H9 (cell line): ENCODE measurements around the gene PGF. TPM values are rescaled to one million over a fixed set of nuclear protein-coding genes. Genes with fewer than 3 reads are reported as not detected.
A peak's percentile ranks its signal among the peaks of the same experiment; 100 is the strongest.

Source experiments
- DNase-seq: peaks from one replicate; pipeline ENCODE4 v3.0.0-alpha.2; 2017
- H2AFZ ChIP-seq: one replicate; pipeline ENCODE4 v1.6.1; 2013; ENCODE audit warnings: mild to moderate bottlenecking, low read length, control low read depth, moderate library complexity
- H2AK5ac ChIP-seq: 2 replicates; pipeline ENCODE4 v1.6.1; 2013; ENCODE audit warnings: low read length, control low read depth, mixed read lengths; ENCODE audit not compliant: insufficient read length
- H2BK120ac ChIP-seq: one replicate; pipeline ENCODE4 v1.6.1; 2013; ENCODE audit warnings: low read depth, mild to moderate bottlenecking, low read length, control low read depth, inconsistent platforms; ENCODE audit not compliant: poor library complexity, severe bottlenecking
- H2BK12ac ChIP-seq: 2 replicates; pipeline ENCODE4 v1.6.1; 2013; ENCODE audit warnings: low read length, control low read depth, mixed read lengths, low read depth; ENCODE audit not compliant: insufficient read length
- H2BK15ac ChIP-seq: 2 replicates; pipeline ENCODE4 v1.6.1; 2013; ENCODE audit warnings: low read depth, low read length, control low read depth
- H2BK20ac ChIP-seq: one replicate; pipeline ENCODE4 v1.6.1; 2013; ENCODE audit warnings: low read depth, mild to moderate bottlenecking, low read length, control low read depth, inconsistent platforms; ENCODE audit not compliant: poor library complexity, severe bottlenecking
- H2BK5ac ChIP-seq: 2 replicates; pipeline ENCODE4 v1.6.1; 2013; ENCODE audit warnings: low read length, control low read depth, mixed read lengths; ENCODE audit not compliant: insufficient read length
- H3K14ac ChIP-seq: 2 replicates; pipeline ENCODE4 v1.6.1; 2013; ENCODE audit warnings: low read length, control low read depth; ENCODE audit not compliant: insufficient read depth
- H3K18ac ChIP-seq: 2 replicates; pipeline ENCODE4 v1.6.1; 2013; ENCODE audit warnings: low read depth, mild to moderate bottlenecking, mixed read lengths, low read length, control low read depth; ENCODE audit not compliant: insufficient read length
- H3K23ac ChIP-seq: 2 replicates; pipeline ENCODE4 v1.6.1; 2013; ENCODE audit warnings: low read length, control low read depth, mixed read lengths, low read depth; ENCODE audit not compliant: insufficient read length
- H3K23me2 ChIP-seq: 2 replicates; pipeline ENCODE4 v1.6.1; 2013; ENCODE audit warnings: low read depth, mild to moderate bottlenecking, mixed read lengths, low read length, control low read depth; ENCODE audit not compliant: insufficient read length, poor library complexity, severe bottlenecking
- H3K27ac ChIP-seq: 2 replicates; pipeline ENCODE4 v1.5.1; 2013; ENCODE audit warnings: low read length, control low read depth, mixed read lengths, low read depth; ENCODE audit not compliant: insufficient read length
- H3K27me3 ChIP-seq: 2 replicates; pipeline ENCODE4 v1.6.1; 2013; ENCODE audit warnings: low read length, control low read depth, inconsistent platforms; ENCODE audit not compliant: insufficient read depth
- H3K4ac ChIP-seq: 2 replicates; pipeline ENCODE4 v1.6.1; 2013; ENCODE audit warnings: low read depth, mild to moderate bottlenecking, control low read depth, inconsistent platforms, low read length, moderate library complexity
- H3K4me1 ChIP-seq: 2 replicates; pipeline ENCODE4 v1.6.1; 2013; ENCODE audit warnings: low read length, control low read depth, inconsistent platforms; ENCODE audit not compliant: insufficient read depth
- H3K4me2 ChIP-seq: 2 replicates; pipeline ENCODE4 v1.6.1; 2013; ENCODE audit warnings: low read length, control low read depth, mixed read lengths; ENCODE audit not compliant: insufficient read length, insufficient read depth
- H3K56ac ChIP-seq: 2 replicates; pipeline ENCODE4 v1.6.1; 2013; ENCODE audit warnings: low read depth, mild to moderate bottlenecking, mixed read lengths, low read length, control low read depth; ENCODE audit not compliant: insufficient read length
- H3K79me1 ChIP-seq: 2 replicates; pipeline ENCODE4 v1.6.1; 2013; ENCODE audit warnings: low read depth, mild to moderate bottlenecking, moderate library complexity, low read length, control low read depth, inconsistent platforms; ENCODE audit not compliant: insufficient read depth, poor library complexity, severe bottlenecking
- H3K79me2 ChIP-seq: 2 replicates; pipeline ENCODE4 v1.6.1; 2013; ENCODE audit warnings: low read length, control low read depth, inconsistent platforms; ENCODE audit not compliant: insufficient read depth
- H3K9ac ChIP-seq: 2 replicates; pipeline ENCODE4 v1.6.1; 2013; ENCODE audit warnings: low read length, control low read depth, mixed read lengths; ENCODE audit not compliant: insufficient read length; ENCODE audit errors: extremely low read depth
- H3K9me3 ChIP-seq: one replicate; pipeline ENCODE4 v1.6.1; 2013; ENCODE audit warnings: low read depth, low read length, inconsistent platforms; ENCODE audit not compliant: control insufficient read depth
- H3T11ph ChIP-seq: one replicate; pipeline ENCODE4 v1.6.1; 2013; ENCODE audit warnings: mild to moderate bottlenecking, low read length, control low read depth, inconsistent platforms
- H4K20me1 ChIP-seq: one replicate; pipeline ENCODE4 v1.6.1; 2013; ENCODE audit not compliant: control insufficient read depth, insufficient read length, insufficient read depth
- H4K5ac ChIP-seq: 2 replicates; pipeline ENCODE4 v1.6.1; 2013; ENCODE audit warnings: low read depth, mild to moderate bottlenecking, mixed read lengths, low read length, control low read depth; ENCODE audit not compliant: insufficient read length
- H4K8ac ChIP-seq: replicated peaks from 2 replicates; pipeline ENCODE4 v1.6.1; 2013; ENCODE audit warnings: low read length, control low read depth, mixed read lengths, low read depth; ENCODE audit not compliant: insufficient read length
- H4K91ac ChIP-seq: 2 replicates; pipeline ENCODE4 v1.6.1; 2013; ENCODE audit warnings: low read depth, mild to moderate bottlenecking, moderate library complexity, mixed read lengths, low read length, control low read depth; ENCODE audit not compliant: insufficient read length
- H3K27ac Mint-ChIP-seq, 3 experiments: 2 replicates in 2 of 3; 3 replicates in 1 of 3; pipeline ENCODE4 v1.8.0; 2020 to 2021; ENCODE audit warnings: mixed read lengths in 3 of 3, mild to moderate bottlenecking in 1 of 3, moderate library complexity in 1 of 3
- H3K27me3 Mint-ChIP-seq: 2 replicates; pipeline ENCODE4 v1.8.0; 2021; ENCODE audit warnings: low read depth, mild to moderate bottlenecking, moderate library complexity, mixed read lengths
- H3K36me3 Mint-ChIP-seq, 3 experiments: 2 replicates in 2 of 3; 3 replicates in 1 of 3; pipeline ENCODE4 v1.8.0; 2020 to 2021; ENCODE audit warnings: low read depth in 3 of 3, mixed read lengths in 3 of 3; ENCODE audit not compliant: insufficient read depth in 1 of 3
- H3K4me1 Mint-ChIP-seq, 2 experiments: 2 replicates each; pipeline ENCODE4 v1.8.0; 2020; ENCODE audit warnings: mixed read lengths in 2 of 2
- H3K4me3 Mint-ChIP-seq, 2 experiments: 2 replicates in 1 of 2; 3 replicates in 1 of 2; pipeline ENCODE4 v1.8.0; 2020 to 2021; ENCODE audit warnings: mild to moderate bottlenecking in 2 of 2, mixed read lengths in 2 of 2, moderate library complexity in 1 of 2
- H3K9me3 Mint-ChIP-seq, 2 experiments: 2 replicates in 1 of 2; 3 replicates in 1 of 2; pipeline ENCODE4 v1.8.0; 2020; ENCODE audit warnings: mild to moderate bottlenecking in 2 of 2, mixed read lengths in 2 of 2, moderate library complexity in 1 of 2
- WGBS: extraction: QIAGEN DNeasy Blood & Tissue Kit; methylation state at CpG from one replicate; pipeline ENCODE4 v1.1.7; 2013; ENCODE audit warnings: missing lambda C conversion rate, low lambda C conversion rate, mixed read lengths; ENCODE audit not compliant: insufficient read length; ENCODE audit errors: extremely low coverage; 5-methylcytosine and 5-hydroxymethylcytosine counted together
- total RNA-seq: library from RNA; stranded (reverse); gene quantifications from 2 replicates; pipeline ENCODE4 v1.2.1, GENCODE V29; 2021
- TF ChIP-seq, protein P1 (sequence below): fragments of 200-600 bp; sonication (generic); conservative IDR thresholded peaks from 3 replicates; pipeline ENCODE4 v1.8.0; 2021; ENCODE audit warnings: antibody characterized with exemption, mild to moderate bottlenecking

The PGF gene
- total RNA-seq, 1 experiment from 2014 or later = 2.3 TPM

DNA sequence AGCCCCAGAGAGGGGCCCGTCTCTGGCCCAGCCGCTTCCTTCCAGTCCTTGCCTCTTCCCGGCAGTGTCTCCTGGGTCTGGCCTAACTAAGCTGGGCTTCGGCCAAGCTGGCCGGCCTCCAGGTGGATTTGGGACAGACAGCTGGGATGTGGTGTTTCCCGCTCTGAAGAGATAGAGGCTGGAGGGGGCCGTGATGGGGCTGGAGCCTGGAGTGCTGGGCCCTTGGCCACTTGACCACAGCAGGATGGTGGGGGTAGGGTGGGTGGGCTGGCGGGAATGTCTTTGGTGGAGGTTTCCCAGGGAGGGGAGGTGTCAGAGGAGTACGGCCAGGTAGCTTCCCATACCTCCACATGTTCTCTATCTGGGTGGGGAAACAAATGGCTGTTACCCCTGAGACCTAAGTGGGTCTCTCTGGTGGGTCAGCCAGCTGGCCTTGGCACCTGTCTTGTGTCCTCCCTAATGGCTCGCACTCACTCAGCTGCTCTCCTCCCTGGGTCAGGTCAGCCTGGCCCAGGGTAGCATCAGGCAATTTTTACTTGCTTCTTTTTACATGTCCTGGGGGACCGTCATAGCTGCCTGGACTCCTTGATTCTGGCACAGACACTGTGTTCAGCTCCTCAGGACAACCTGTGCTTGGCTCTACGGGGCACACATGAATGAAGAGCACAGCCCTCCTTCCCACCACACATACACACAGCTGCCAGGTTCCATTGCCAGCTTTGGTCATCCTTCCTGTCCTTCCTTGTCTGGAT is 19.8 kb upstream of the PGF start:
- H3K4me2 ChIP-seq = no peak overlapping the region
- no peak overlapping the region for H2BK12ac ChIP-seq
- H3T11ph ChIP-seq = no peak overlapping the region
- no peak overlapping the region for H2BK5ac ChIP-seq
- no peak overlapping the region for H2BK120ac ChIP-seq
- H3K4me3 Mint-ChIP-seq = no peak overlapping the region
- no peak overlapping the region for H3K14ac ChIP-seq
- H3K27ac Mint-ChIP-seq = no peak overlapping the region
- H4K91ac ChIP-seq = no peak overlapping the region
- no peaks in the 10 kb centered on the region for H3K9me3 ChIP-seq
- peaks cover 28 to 47% of the 10 kb centered on the region in 2 experiments for H3K4me1 Mint-ChIP-seq
- no peaks in the 10 kb centered on the region; the same call in 1 of the 2 replicates for H3K27me3 Mint-ChIP-seq
- H4K5ac ChIP-seq = no peak overlapping the region
- TF ChIP-seq, protein P1, sequence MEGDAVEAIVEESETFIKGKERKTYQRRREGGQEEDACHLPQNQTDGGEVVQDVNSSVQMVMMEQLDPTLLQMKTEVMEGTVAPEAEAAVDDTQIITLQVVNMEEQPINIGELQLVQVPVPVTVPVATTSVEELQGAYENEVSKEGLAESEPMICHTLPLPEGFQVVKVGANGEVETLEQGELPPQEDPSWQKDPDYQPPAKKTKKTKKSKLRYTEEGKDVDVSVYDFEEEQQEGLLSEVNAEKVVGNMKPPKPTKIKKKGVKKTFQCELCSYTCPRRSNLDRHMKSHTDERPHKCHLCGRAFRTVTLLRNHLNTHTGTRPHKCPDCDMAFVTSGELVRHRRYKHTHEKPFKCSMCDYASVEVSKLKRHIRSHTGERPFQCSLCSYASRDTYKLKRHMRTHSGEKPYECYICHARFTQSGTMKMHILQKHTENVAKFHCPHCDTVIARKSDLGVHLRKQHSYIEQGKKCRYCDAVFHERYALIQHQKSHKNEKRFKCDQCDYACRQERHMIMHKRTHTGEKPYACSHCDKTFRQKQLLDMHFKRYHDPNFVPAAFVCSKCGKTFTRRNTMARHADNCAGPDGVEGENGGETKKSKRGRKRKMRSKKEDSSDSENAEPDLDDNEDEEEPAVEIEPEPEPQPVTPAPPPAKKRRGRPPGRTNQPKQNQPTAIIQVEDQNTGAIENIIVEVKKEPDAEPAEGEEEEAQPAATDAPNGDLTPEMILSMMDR = no peak
- H2BK20ac ChIP-seq = no peak overlapping the region
- H4K20me1 ChIP-seq = no peaks in the 10 kb centered on the region
- no peaks in the 10 kb centered on the region for H3K9me3 Mint-ChIP-seq
- no peak overlapping the region for H2AFZ ChIP-seq
- no peaks in the 10 kb centered on the region for H3K79me2 ChIP-seq
- DNase-seq = peak; percentile 10
- no peak overlapping the region for H3K4ac ChIP-seq
- H3K27me3 ChIP-seq = no peaks in the 10 kb centered on the region
- no peaks in the 10 kb centered on the region; the same call in 1 of the 2 replicates for H3K4me1 ChIP-seq
- H3K18ac ChIP-seq = no peak overlapping the region
- no peak overlapping the region for H4K8ac ChIP-seq
- no peak overlapping the region for H3K56ac ChIP-seq
- H3K23ac ChIP-seq = no peak overlapping the region
- no peak overlapping the region for H2AK5ac ChIP-seq
- no peaks in the 10 kb centered on the region for H3K36me3 Mint-ChIP-seq
- H2BK15ac ChIP-seq = no peak overlapping the region
- no CpG with 5 or more reads among the region's 12 CpGs for WGBS
- no peak overlapping the region for H3K9ac ChIP-seq
- no peak overlapping the region for H3K27ac ChIP-seq
- no peaks in the 10 kb centered on the region for H3K23me2 ChIP-seq
- H3K79me1 ChIP-seq = no peaks in the 10 kb centered on the region
